Epithelial cell of proximal tubule (primary cell): Measurements from ENCODE around the gene SCN9A. TPM values are rescaled to one million over a fixed set of nuclear protein-coding genes. Genes with fewer than 3 reads are reported as not detected.

Experiments
- DNase-seq: peaks from one replicate; pipeline ENCODE4 v3.0.0-alpha.2; 2011; ENCODE audit warnings: low read depth
- H3K4me3 ChIP-seq: 2 replicates; pipeline ENCODE4 v1.5.1; 2011; ENCODE audit warnings: low read depth, mild to moderate bottlenecking, low read length
- total RNA-seq: library from RNA; depleted of rRNA; stranded (reverse); fragments of >200 nt; gene quantifications from 2 replicates; pipeline ENCODE4 v1.2.3, GENCODE V29; 2015
- TF ChIP-seq, protein P1 (sequence below): conservative IDR thresholded peaks from 2 replicates; pipeline ENCODE4 v1.5.1; 2012; ENCODE audit warnings: low read depth, mild to moderate bottlenecking, low read length

The SCN9A gene
- total RNA-seq, 1 donor from 2014 or later, result 2.1 TPM

DNA sequence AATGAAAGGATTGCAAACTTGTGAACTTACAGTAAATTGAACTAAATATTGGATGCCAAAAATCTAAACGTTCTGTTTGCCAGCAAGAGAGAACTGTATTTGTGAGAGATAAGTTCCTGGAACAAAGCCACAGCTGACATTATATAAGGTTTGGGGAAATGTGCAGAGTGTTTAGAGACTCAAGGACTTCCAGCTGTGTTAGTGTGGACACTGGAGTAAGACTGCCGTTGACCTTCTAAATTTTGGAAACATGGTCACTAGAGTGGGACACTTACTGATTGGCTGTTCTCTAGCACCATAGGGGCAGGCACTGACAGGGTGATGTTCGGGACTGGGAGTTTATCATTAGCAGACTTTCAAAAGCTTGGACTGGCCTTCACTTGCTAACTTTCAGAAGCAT, 40.5 kb downstream of the SCN9A start:
- TF ChIP-seq, protein P1, sequence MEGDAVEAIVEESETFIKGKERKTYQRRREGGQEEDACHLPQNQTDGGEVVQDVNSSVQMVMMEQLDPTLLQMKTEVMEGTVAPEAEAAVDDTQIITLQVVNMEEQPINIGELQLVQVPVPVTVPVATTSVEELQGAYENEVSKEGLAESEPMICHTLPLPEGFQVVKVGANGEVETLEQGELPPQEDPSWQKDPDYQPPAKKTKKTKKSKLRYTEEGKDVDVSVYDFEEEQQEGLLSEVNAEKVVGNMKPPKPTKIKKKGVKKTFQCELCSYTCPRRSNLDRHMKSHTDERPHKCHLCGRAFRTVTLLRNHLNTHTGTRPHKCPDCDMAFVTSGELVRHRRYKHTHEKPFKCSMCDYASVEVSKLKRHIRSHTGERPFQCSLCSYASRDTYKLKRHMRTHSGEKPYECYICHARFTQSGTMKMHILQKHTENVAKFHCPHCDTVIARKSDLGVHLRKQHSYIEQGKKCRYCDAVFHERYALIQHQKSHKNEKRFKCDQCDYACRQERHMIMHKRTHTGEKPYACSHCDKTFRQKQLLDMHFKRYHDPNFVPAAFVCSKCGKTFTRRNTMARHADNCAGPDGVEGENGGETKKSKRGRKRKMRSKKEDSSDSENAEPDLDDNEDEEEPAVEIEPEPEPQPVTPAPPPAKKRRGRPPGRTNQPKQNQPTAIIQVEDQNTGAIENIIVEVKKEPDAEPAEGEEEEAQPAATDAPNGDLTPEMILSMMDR, result no peak
- DNase-seq, result no peak
- no peak overlapping the region for H3K4me3 ChIP-seq

DNA sequence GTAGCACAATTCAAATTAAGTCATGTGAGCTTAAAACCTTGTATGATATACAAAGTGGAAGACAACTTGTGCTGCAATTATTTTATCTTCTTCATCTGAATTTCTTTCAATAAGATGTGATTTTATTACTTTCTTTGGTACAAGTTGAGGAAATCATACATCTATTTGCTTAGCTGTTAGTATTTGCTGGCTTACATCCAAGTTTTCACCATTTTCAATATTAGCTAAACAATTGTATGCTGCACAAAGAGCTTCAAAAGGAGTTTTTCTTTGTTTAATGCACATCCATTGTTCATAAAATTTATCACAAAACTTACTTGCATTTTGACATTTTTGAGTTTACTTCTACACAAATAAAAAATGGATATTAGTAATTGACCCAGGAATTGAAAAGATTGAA, 40.9 kb downstream of the SCN9A start:
- TF ChIP-seq, protein P1, result no peak
- no peak for DNase-seq
- H3K4me3 ChIP-seq, result no peak overlapping the region

DNA sequence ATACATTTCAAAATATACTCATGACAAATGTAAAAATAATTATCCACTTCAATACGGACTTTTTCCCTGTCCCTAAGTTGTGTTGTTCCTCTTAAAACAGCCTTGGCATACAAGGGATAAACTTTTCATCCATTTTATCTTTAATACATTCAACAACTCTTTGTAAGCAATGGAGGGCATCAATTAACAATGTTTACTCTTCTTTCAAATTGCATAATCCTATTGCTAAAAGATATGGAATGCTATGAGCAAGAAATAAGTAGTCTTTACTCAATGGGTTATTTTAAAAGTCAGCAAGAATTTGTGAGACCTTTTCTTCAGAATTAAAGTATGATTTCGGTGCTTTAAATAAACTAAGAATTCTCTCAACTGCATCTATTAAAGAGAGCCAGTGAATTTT, 41.9 kb downstream of the SCN9A start:
- TF ChIP-seq, protein P1, result no peak
- no peak overlapping the region for H3K4me3 ChIP-seq
- no peak for DNase-seq

DNA sequence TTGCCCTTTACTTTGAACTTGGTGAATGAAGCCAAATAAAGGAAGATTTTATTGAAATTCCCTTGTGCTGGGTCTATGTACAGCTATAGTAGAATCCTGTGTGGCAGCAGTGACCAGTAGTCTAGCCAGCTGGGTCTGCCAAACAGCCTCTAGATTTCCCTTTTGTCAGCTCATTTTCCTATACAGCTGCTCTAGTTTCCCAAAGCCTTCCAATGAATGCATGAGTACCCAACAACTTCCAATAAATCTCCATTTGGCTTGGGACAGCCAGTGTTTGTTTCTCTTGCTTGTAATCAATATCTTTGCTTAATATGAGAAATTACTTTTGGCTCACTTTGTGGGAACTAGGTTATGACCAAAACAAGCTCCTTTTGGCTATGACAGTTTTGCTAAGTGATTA, 43.6 kb downstream of the SCN9A start:
- no peak overlapping the region for H3K4me3 ChIP-seq
- DNase-seq, result no peak
- TF ChIP-seq, protein P1, result no peak

DNA sequence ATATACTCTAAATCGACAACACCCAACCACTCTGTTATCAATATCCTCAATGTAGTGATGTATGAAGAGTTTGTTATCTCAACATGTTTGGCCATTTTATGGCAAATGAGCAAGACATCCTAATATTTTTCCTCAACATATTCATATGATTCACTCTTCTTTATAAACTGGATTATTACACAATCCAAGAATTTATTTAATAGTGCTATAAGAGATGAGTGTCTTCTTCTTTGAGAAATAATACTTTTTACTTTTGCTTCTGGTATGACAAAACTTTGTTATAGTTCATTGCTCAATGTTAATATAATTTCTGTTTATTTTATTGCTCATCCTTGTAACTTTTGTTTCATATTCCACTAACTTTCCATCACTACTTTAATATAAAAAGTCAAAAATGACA, 44.3 kb downstream of the SCN9A start:
- no peak for DNase-seq
- TF ChIP-seq, protein P1, result no peak

DNA sequence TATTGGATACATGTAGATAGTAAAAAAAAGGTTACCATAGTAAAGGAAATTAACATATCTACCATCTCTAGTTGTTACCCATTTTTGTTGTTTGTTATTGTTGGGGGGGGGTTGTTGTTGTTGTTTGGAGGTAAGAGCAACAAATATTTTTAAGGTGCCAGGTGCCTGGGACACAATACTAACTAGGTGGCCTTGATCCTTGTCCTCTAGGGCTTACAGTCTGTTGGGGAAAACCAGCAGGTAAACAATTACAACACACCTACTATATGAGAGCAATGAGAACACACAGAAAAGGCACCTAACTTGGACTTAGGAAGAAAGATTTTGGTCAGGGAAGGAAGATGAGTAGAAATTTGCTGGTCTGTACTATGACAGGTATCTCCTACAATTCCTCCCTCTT, 46.3 kb downstream of the SCN9A start:
- no peak overlapping the region for H3K4me3 ChIP-seq
- TF ChIP-seq, protein P1, result no peak
- no peak for DNase-seq

More for the DNA sequence above, 44.3 kb downstream of the SCN9A start:
- H3K4me3 ChIP-seq, result no peak overlapping the region

DNA sequence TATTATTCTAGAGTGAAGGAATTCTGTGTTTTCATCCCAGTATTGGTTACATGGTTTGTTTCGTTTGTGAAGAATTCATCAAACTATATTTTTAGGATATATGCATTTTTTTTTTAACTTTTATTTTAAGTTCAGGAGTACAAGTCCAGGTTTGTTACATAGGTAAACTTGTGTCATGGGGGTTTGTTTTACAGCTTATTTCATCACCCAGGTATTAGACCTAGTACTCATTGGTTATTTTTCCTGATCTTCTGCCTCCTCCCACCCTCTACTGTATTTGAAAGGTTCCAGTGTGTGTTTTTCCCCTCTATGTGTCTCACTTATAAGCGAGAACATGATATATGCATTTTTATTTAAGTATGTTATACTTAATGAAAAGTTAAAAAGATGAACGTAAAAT, 47.6 kb downstream of the SCN9A start:
- no peak overlapping the region for H3K4me3 ChIP-seq
- DNase-seq, result no peak
- TF ChIP-seq, protein P1, result no peak
